GM19438 (cell line): ENCODE data around the gene ACP3.
"Not testable (repeated sequence)": the region's sequence is repeated elsewhere in the genome, so short reads cannot be mapped to it uniquely, and the experiment has no call there.

Source experiments
- ATAC-seq: cut with Tn5 transposase; IDR thresholded peaks from one replicate; pipeline ENCODE4 v1.9.1; 2021; ENCODE audit warnings: low read depth; ENCODE audit not compliant: unreplicated experiment

The ACP3 gene

GRCh38 chr3:132317229-132317948 is at the start of gene ACP3:
Gene ACP3, plus strand, starts transcription at chr3:132317407. Its CDS starts 50 bp downstream, at chr3:132317457.
- ATAC-seq, result peak; percentile 84

- ATAC-seq, result no peak
These were observed 48.3 kb upstream of the ACP3 start for GRCh38 chr3:132268956-132269355.

GRCh38 chr3:132273036-132273435 is 44.2 kb upstream of the ACP3 start:
- no peak for ATAC-seq

GRCh38 chr3:132276228-132276906 is 40.8 kb upstream of the ACP3 start:
- ATAC-seq, result no peak

- no peak for ATAC-seq
These were observed 38.2 kb upstream of the ACP3 start for GRCh38 chr3:132279030-132279429.

GRCh38 chr3:132283440-132283839 is 33.8 kb upstream of the ACP3 start:
- peak; percentile 91 for ATAC-seq

- ATAC-seq, result no peak
These were observed 33.2 kb upstream of the ACP3 start for GRCh38 chr3:132283916-132284405.

GRCh38 chr3:132284781-132285619 is 32.2 kb upstream of the ACP3 start:
- ATAC-seq, result no peak

GRCh38 chr3:132285620-132285945 is 31.6 kb upstream of the ACP3 start:
- no peak for ATAC-seq

GRCh38 chr3:132286035-132286434 is 31.2 kb upstream of the ACP3 start:
- ATAC-seq, result no peak

- no peak for ATAC-seq
These were observed 28.9 kb upstream of the ACP3 start for GRCh38 chr3:132288357-132288756.

- no peak for ATAC-seq
These were observed 27.9 kb upstream of the ACP3 start for GRCh38 chr3:132289316-132289715.

GRCh38 chr3:132290833-132291232 is 26.4 kb upstream of the ACP3 start:
- no peak for ATAC-seq

- ATAC-seq, result no peak
These were observed 25.2 kb upstream of the ACP3 start for GRCh38 chr3:132292042-132292441.

- ATAC-seq, result no peak
These were observed 24.0 kb upstream of the ACP3 start for GRCh38 chr3:132293251-132293650.

GRCh38 chr3:132294906-132295305 is 22.3 kb upstream of the ACP3 start:
- ATAC-seq, result no peak

- not testable (repeated sequence) for ATAC-seq
These were observed 13.6 kb upstream of the ACP3 start for GRCh38 chr3:132303336-132304201.

GRCh38 chr3:132304351-132304750 is 12.9 kb upstream of the ACP3 start:
- not testable (repeated sequence) for ATAC-seq

GRCh38 chr3:132310057-132310456 is 7.2 kb upstream of the ACP3 start:
- not testable (repeated sequence) for ATAC-seq

- no peak for ATAC-seq
These were observed 5.9 kb upstream of the ACP3 start for GRCh38 chr3:132311316-132311715.
